ENCODE data around the gene SH2D5.

- TF ChIP-seq ZNF585B (tag by site-specific recombination; IDR thresholded peaks at IDR 0.05) = no peak
- no peak for TF ChIP-seq CTCF (tag by site-specific recombination; IDR thresholded peaks at IDR 0.05)
- no peak for TF ChIP-seq ZNF266 (tag by site-specific recombination; IDR thresholded peaks at IDR 0.05; ENCODE audit: low read depth)
- no peak for TF ChIP-seq ZSCAN30 (tag by site-specific recombination; IDR thresholded peaks at IDR 0.05)
- TF ChIP-seq REST (tag by site-specific recombination; IDR thresholded peaks at IDR 0.05) = no peak
- no peak for TF ChIP-seq MYNN (tag by site-specific recombination; IDR thresholded peaks at IDR 0.05; ENCODE audit: borderline replicate concordance)
- TF ChIP-seq ZFP3 (tag by site-specific recombination; IDR thresholded peaks at IDR 0.05; ENCODE audit: low read depth) = no peak
- no peak for TF ChIP-seq YY1 (tag by site-specific recombination; IDR thresholded peaks at IDR 0.05)
- no peak for TF ChIP-seq ZNF785 (tag by site-specific recombination; IDR thresholded peaks at IDR 0.05)
- TF ChIP-seq SP2 (tag by site-specific recombination; IDR thresholded peaks at IDR 0.05) = no peak
- no peak for TF ChIP-seq ZNF530 (tag by site-specific recombination; IDR thresholded peaks at IDR 0.05; ENCODE audit: low read depth)
Measured at GRCh38 chr1:20719261-20719660, 13.2 kb downstream of the SH2D5 start.
